ENCODE data around the gene IBTK. TPM values are rescaled to one million over a fixed set of nuclear protein-coding genes. Genes with fewer than 3 reads are reported as not detected.

The IBTK gene
- total RNA-seq, 1 experiment from 2014 or later = 24.1 TPM

GRCh38 chr6:82245376-82245775 is 2.2 kb downstream of the IBTK start (continued):
- TF ChIP-seq, protein P1, sequence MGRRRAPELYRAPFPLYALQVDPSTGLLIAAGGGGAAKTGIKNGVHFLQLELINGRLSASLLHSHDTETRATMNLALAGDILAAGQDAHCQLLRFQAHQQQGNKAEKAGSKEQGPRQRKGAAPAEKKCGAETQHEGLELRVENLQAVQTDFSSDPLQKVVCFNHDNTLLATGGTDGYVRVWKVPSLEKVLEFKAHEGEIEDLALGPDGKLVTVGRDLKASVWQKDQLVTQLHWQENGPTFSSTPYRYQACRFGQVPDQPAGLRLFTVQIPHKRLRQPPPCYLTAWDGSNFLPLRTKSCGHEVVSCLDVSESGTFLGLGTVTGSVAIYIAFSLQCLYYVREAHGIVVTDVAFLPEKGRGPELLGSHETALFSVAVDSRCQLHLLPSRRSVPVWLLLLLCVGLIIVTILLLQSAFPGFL (CRISPR knock-in tag; IDR thresholded peaks at IDR 0.05; ENCODE audit: borderline replicate concordance) = no peak
- TF ChIP-seq TCF7 (CRISPR knock-in tag; IDR thresholded peaks at IDR 0.05; ENCODE audit: low read depth) = no peak
- TF ChIP-seq CDX4 (CRISPR knock-in tag; IDR thresholded peaks at IDR 0.05; ENCODE audit: borderline replicate concordance) = no peak
- TF ChIP-seq, protein P2, sequence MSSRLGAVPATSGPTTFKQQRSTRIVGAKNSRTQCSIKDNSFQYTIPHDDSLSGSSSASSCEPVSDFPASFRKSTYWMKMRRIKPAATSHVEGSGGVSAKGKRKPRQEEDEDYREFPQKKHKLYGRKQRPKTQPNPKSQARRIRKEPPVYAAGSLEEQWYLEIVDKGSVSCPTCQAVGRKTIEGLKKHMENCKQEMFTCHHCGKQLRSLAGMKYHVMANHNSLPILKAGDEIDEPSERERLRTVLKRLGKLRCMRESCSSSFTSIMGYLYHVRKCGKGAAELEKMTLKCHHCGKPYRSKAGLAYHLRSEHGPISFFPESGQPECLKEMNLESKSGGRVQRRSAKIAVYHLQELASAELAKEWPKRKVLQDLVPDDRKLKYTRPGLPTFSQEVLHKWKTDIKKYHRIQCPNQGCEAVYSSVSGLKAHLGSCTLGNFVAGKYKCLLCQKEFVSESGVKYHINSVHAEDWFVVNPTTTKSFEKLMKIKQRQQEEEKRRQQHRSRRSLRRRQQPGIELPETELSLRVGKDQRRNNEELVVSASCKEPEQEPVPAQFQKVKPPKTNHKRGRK (CRISPR knock-in tag; IDR thresholded peaks at IDR 0.05; ENCODE audit: borderline replicate concordance) = no peak
- TF ChIP-seq FOXP4 (CRISPR knock-in tag; IDR thresholded peaks at IDR 0.05) = no peak
- no peak for TF ChIP-seq FOXK1 (CRISPR knock-in tag; IDR thresholded peaks at IDR 0.05)
- no peak for TF ChIP-seq JUN (CRISPR knock-in tag; IDR thresholded peaks at IDR 0.05)
- TF ChIP-seq ZNF121 (CRISPR knock-in tag; IDR thresholded peaks at IDR 0.05) = no peak
- TF ChIP-seq, protein P3, sequence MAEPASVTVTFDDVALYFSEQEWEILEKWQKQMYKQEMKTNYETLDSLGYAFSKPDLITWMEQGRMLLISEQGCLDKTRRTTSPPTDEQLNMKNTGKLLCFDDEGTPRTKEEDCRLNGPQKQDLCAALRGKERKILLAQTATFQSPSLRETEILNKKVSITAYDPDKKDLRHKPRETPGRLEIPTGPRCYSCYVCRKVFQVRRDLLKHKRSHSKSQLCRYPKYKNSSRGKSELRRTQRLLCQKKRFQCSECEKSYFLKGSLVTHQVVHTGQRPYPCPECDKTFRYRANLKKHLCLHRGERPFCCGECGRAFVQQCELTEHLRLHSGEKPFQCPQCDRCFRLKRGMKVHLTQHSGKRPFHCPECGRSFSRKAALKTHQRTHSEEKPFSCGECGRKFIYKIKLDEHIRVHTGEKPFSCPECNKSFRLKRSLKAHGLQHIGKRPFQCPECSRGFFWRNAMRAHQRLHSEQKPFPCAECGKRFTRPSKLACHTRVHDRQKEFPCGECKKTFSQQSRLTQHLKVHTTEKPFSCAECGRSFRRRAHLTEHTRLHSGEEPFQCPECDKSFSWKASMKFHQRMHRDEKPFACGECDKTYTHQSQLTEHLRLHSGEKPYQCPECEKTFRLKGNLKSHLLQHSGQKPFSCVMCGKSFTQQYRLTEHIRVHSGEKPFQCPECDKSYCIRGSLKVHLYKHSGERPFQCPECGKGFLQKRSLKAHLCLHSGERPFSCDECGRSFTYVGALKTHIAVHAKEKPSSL (CRISPR knock-in tag; conservative IDR thresholded peaks at IDR 0.05) = no peak
- no peak for TF ChIP-seq ZNF416 (CRISPR knock-in tag; IDR thresholded peaks at IDR 0.05)
- TF ChIP-seq ATF6 (CRISPR knock-in tag; IDR thresholded peaks at IDR 0.05) = no peak
- no peak for TF ChIP-seq ZNF423 (CRISPR knock-in tag; IDR thresholded peaks at IDR 0.05)

DNA sequence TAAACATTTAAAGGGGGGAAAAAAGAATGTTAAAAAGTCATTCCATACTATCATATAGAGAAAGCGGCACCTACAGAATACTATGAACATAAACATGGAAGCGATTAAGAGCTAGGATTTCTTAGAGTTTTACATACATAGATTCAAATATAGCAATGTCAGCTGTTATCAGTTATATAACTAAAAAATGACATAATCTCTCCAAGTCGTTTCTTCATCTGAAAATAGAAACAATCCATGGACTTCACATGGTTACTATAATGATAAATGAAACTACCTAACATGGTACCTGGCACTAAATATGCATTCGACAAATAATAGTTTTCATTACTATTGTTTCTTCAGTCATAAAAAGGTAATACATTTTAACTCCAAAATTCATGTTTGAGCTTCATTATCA is 3.7 kb downstream of the IBTK start:
- POLR2A ChIA-PET = no interaction called here
- Mint-ChIP-seq H3K4me1 (peaks cover 39% of the 10 kb centered on the region), H3K27ac (no peak overlapping the region), H3K9me3 (peaks cover 10% of the 10 kb centered on the region; the same call in 1 of the 2 replicates), H3K36me3 (peaks cover 26% of the 10 kb centered on the region), H3K4me3 (no peak overlapping the region), H3K27me3 (ENCODE audit: low read depth) (no peaks in the 10 kb centered on the region)
- DNase-seq (ENCODE audit: low spot score) (no peak), ATAC-seq (no peak)
- CTCF ChIA-PET = no interaction called here
- TF ChIP-seq, protein P3 (CRISPR knock-in tag; conservative IDR thresholded peaks at IDR 0.05) = no peak
- TF ChIP-seq, protein P4, sequence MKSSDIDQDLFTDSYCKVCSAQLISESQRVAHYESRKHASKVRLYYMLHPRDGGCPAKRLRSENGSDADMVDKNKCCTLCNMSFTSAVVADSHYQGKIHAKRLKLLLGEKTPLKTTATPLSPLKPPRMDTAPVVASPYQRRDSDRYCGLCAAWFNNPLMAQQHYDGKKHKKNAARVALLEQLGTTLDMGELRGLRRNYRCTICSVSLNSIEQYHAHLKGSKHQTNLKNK (CRISPR knock-in tag; IDR thresholded peaks at IDR 0.05) = no peak
- TF ChIP-seq ATF1 (CRISPR knock-in tag; IDR thresholded peaks at IDR 0.05) (no peak), SMAD4 (CRISPR knock-in tag; IDR thresholded peaks at IDR 0.05) (no peak), ZNF532 (CRISPR knock-in tag; IDR thresholded peaks at IDR 0.05; ENCODE audit: borderline replicate concordance) (no peak), GRHL2 (CRISPR knock-in tag; IDR thresholded peaks at IDR 0.05; ENCODE audit: insufficient replicate concordance, severe bottlenecking) (no peak)
- TF ChIP-seq, protein P5, sequence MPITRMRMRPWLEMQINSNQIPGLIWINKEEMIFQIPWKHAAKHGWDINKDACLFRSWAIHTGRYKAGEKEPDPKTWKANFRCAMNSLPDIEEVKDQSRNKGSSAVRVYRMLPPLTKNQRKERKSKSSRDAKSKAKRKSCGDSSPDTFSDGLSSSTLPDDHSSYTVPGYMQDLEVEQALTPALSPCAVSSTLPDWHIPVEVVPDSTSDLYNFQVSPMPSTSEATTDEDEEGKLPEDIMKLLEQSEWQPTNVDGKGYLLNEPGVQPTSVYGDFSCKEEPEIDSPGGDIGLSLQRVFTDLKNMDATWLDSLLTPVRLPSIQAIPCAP (CRISPR knock-in tag; IDR thresholded peaks at IDR 0.05) = no peak

All from WTC11 (cell line).